LNCaP clone FGC (cell line): Measurements from ENCODE around the gene TBL1XR1.

Experiments
- DNase-seq: peaks from one replicate; pipeline ENCODE4 v3.0.0-alpha.2; 2011; ENCODE audit warnings: low read depth
- H3K4me3 ChIP-seq: 2 replicates; pipeline ENCODE4 v1.5.1; 2011; ENCODE audit warnings: mild to moderate bottlenecking, low read depth, low read length, control low read depth
- CTCF ChIP-seq: IDR thresholded peaks from 2 replicates; pipeline ENCODE4 v1.5.1; 2012; ENCODE audit warnings: mild to moderate bottlenecking; ENCODE audit not compliant: control insufficient read depth, insufficient read depth; ENCODE audit errors: extremely low read depth

The TBL1XR1 gene

GRCh38 chr3:177181418-177181817 is 15.9 kb downstream of the TBL1XR1 start:
- DNase-seq, result no peak
- H3K4me3 ChIP-seq, result no peak overlapping the region
- TF ChIP-seq CTCF, result no peak

GRCh38 chr3:177180506-177180905 is 16.8 kb downstream of the TBL1XR1 start:
- DNase-seq, result no peak
- H3K4me3 ChIP-seq, result no peak overlapping the region
- TF ChIP-seq CTCF, result no peak

- H3K4me3 ChIP-seq, result no peak overlapping the region
- TF ChIP-seq CTCF, result no peak
- no peak for DNase-seq
These were observed 17.8 kb downstream of the TBL1XR1 start for GRCh38 chr3:177179281-177180067.

- no peak overlapping the region for H3K4me3 ChIP-seq
- no peak for TF ChIP-seq CTCF
- no peak for DNase-seq
These were observed 19.5 kb downstream of the TBL1XR1 start for GRCh38 chr3:177177749-177178221.

GRCh38 chr3:177174607-177175170 is 22.6 kb downstream of the TBL1XR1 start:
- no peak overlapping the region for H3K4me3 ChIP-seq
- TF ChIP-seq CTCF, result no peak
- DNase-seq, result no peak

- no peak overlapping the region for H3K4me3 ChIP-seq
- no peak for TF ChIP-seq CTCF
- no peak for DNase-seq
These were observed 27.2 kb downstream of the TBL1XR1 start for GRCh38 chr3:177169936-177170722.
